NCI-H1417 treated with DMSO at 0.1 percent for 48 hours (cell line): ENCODE measurements around the gene TMEM30B.
"Not testable (repeated sequence)": the region's sequence is repeated elsewhere in the genome, so short reads cannot be mapped to it uniquely, and the experiment has no call there.

Experiments
- DNase-seq: peaks from one replicate; lab custom pipeline; 2025; lab: John Stamatoyannopoulos, UW

Gene TMEM30B

GRCh38 chr14:61266436-61266835 is 14.7 kb downstream of the TMEM30B start:
- no peak for DNase-seq

- DNase-seq: no peak
Measured at GRCh38 chr14:61264651-61265050, 16.5 kb downstream of the TMEM30B start.

GRCh38 chr14:61264010-61264571 is 17.0 kb downstream of the TMEM30B start:
- no peak for DNase-seq

- DNase-seq: no peak
Measured at GRCh38 chr14:61262082-61262481, 19.1 kb downstream of the TMEM30B start.

- no peak for DNase-seq
Measured at GRCh38 chr14:61260939-61261776, 20.0 kb downstream of the TMEM30B start.

- DNase-seq: no peak
Measured at GRCh38 chr14:61258985-61259384, 22.2 kb downstream of the TMEM30B start.

- no peak for DNase-seq
Measured at GRCh38 chr14:61257469-61258057, 23.6 kb downstream of the TMEM30B start.

GRCh38 chr14:61256826-61257468 is 24.2 kb downstream of the TMEM30B start:
- DNase-seq: no peak

- DNase-seq: no peak
Measured at GRCh38 chr14:61255968-61256367, 25.2 kb downstream of the TMEM30B start.

GRCh38 chr14:61254808-61255526 is 26.2 kb downstream of the TMEM30B start:
- no peak for DNase-seq

GRCh38 chr14:61253064-61253738 is 27.9 kb downstream of the TMEM30B start:
- DNase-seq: no peak

- DNase-seq: peak; percentile 47
Measured at GRCh38 chr14:61252369-61253063, 28.6 kb downstream of the TMEM30B start.

GRCh38 chr14:61250063-61250462 is 31.1 kb downstream of the TMEM30B start:
- DNase-seq: no peak

GRCh38 chr14:61247935-61248334 is 33.2 kb downstream of the TMEM30B start:
- no peak for DNase-seq

GRCh38 chr14:61246721-61247120 is 34.4 kb downstream of the TMEM30B start:
- DNase-seq: no peak

GRCh38 chr14:61244009-61244408 is 37.1 kb downstream of the TMEM30B start:
- DNase-seq: no peak

GRCh38 chr14:61240206-61240605 is 40.9 kb downstream of the TMEM30B start:
- no peak for DNase-seq

- not testable (repeated sequence) for DNase-seq
Measured at GRCh38 chr14:61239285-61239684, 41.9 kb downstream of the TMEM30B start.

GRCh38 chr14:61238611-61239245 is 42.4 kb downstream of the TMEM30B start:
- no peak for DNase-seq

- no peak for DNase-seq
Measured at GRCh38 chr14:61234215-61234916, 46.8 kb downstream of the TMEM30B start.
